Cardiac fibroblast (primary cell): ENCODE results near the gene NCOA6.

ENCODE experiments used
- DNase-seq, 2 donors: peaks; one replicate each; pipeline versions ENCODE4 v3.0.0 to v3.0.0-alpha.2; 2010; ENCODE audit warnings: low read depth in 2 of 2
- H3K4me3 ChIP-seq, 2 donors: replicated peaks in 1 of 2; 1 replicate in 1 of 2; 2 replicates in 1 of 2; pipeline ENCODE4 v1.5.1; 2011; ENCODE audit warnings: low read depth in 2 of 2, low read length in 2 of 2, mild to moderate bottlenecking in 2 of 2, moderate library complexity in 1 of 2
- TF ChIP-seq, protein P1 (sequence below): IDR thresholded peaks from one replicate; pipeline ENCODE4 v1.5.1; 2011; ENCODE audit warnings: low read depth, mild to moderate bottlenecking, low read length, inconsistent platforms

NCOA6 gene

DNA sequence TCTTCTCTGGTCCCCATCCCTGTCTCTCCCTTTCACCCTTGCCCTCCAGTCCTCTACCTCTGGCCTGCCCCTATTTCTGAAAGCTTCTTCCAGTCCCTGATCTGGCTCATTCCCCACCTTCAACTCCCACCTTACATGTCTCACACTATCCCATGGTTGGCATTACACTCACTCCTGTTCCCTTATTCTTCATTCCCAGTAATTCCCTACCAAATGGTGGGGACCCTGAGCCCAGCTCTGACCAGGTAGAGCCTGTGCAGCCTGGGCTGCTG, 114.9 kb downstream of the NCOA6 start:
- peak overlapping the region in 1 of 2 donors; percentile 59 for H3K4me3 ChIP-seq
- no peak for DNase-seq
- TF ChIP-seq, protein P1, sequence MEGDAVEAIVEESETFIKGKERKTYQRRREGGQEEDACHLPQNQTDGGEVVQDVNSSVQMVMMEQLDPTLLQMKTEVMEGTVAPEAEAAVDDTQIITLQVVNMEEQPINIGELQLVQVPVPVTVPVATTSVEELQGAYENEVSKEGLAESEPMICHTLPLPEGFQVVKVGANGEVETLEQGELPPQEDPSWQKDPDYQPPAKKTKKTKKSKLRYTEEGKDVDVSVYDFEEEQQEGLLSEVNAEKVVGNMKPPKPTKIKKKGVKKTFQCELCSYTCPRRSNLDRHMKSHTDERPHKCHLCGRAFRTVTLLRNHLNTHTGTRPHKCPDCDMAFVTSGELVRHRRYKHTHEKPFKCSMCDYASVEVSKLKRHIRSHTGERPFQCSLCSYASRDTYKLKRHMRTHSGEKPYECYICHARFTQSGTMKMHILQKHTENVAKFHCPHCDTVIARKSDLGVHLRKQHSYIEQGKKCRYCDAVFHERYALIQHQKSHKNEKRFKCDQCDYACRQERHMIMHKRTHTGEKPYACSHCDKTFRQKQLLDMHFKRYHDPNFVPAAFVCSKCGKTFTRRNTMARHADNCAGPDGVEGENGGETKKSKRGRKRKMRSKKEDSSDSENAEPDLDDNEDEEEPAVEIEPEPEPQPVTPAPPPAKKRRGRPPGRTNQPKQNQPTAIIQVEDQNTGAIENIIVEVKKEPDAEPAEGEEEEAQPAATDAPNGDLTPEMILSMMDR, result no peak

DNA sequence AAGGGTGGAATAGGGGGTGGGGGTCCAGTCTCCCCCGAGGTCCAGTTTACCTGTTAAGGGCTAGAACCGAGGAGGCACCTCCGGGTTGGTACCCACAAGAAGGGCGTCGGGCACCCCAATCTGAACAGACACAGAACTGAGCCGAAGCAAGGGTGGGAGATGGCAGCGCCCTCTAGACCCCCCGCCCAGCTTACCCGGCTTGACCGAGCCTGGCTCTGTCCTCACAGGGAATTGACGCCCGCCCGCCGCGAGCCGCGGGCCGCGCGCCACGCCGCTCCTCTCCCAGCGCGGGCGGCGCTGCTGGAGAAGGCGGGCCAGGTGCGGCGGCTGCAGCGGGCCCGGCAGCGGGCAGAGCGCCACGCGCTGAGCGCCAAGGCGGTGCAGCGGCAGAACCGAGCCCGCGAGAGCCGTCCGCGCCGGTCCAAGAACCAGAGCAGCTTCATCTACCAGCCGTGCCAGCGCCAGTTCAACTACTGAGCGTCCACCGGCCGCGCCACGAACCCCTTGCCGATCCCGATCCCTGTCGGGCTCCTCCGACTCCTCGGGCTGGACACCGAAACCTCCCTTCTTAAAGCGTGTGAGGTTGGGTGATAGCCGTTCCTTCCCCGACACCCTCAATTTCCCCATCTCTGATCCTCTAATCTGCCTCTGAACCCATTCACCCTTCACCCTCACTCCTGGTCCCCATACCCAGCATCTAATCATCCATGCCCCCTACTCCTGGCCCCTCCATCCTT, 115.5 kb downstream of the NCOA6 start:
- peak in 1 of 2 donors; percentile 73 for DNase-seq
- H3K4me3 ChIP-seq, result peak overlapping the region; percentile 58 to 59
- TF ChIP-seq, protein P1, result no peak

DNA sequence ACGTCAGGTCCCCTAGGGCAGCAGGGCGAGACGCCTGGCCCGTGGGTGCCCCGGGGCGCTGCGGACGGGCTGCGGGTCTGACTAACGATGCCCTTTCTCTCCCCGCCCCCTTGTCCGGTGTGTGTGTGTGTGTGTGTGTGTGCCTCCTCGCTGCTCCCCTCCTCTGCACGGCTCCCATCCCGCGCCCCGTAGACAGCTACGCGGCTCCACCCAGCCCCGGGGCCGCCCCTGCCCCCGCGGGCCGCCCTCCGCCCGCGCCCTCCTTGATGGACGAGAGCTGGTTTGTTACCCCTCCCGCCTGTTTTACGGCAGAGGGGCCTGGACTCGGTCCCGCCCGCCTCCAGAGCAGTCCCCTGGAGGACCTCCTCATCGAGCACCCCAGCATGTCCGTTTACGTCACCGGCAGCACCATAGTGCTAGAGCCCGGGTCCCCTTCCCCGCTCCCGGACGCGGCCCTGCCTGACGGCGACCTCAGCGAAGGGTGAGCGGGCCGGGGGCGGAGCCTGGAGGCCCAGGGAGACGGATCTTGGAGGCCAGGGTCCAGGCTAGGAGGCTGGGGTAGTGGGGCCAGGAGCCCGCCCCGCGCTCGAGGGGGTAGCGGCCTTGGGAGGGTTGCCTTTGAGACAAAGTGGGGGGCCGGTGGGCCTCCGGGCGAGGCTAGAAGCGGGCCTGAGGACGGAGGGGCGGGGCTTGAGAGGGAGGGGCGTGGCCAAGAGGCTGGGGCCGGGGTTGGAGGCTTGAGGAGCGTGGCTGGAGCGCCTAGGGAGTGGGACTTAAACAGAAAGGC, 116.2 kb downstream of the NCOA6 start:
- DNase-seq, result peak; percentile 76 to 84
- H3K4me3 ChIP-seq, result peak overlapping the region; percentile 58 to 59
- TF ChIP-seq, protein P1, result no peak

DNA sequence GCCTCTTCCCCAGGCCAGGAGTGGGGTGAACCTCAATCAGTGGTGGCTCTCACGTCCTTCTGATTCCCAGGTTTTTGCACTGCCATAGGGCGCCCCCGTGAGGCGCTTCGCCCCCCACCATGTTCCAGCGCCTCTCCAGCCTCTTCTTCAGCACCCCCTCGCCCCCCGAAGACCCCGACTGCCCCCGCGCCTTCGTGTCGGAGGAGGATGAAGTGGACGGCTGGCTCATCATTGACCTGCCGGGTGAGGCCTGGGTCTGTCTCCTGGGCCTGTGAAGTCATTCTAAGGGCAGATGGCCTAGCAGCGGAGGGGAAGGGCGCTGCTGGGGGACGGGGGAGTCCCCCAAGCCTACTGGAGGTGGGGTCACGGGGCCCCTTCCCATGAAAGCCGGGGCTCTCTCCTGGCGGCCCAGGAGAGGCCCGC, 116.8 kb downstream of the NCOA6 start:
- peak overlapping the region; percentile 58 to 59 for H3K4me3 ChIP-seq
- TF ChIP-seq, protein P1, result peak; percentile 35
- DNase-seq, result peak; percentile 45 to 55

DNA sequence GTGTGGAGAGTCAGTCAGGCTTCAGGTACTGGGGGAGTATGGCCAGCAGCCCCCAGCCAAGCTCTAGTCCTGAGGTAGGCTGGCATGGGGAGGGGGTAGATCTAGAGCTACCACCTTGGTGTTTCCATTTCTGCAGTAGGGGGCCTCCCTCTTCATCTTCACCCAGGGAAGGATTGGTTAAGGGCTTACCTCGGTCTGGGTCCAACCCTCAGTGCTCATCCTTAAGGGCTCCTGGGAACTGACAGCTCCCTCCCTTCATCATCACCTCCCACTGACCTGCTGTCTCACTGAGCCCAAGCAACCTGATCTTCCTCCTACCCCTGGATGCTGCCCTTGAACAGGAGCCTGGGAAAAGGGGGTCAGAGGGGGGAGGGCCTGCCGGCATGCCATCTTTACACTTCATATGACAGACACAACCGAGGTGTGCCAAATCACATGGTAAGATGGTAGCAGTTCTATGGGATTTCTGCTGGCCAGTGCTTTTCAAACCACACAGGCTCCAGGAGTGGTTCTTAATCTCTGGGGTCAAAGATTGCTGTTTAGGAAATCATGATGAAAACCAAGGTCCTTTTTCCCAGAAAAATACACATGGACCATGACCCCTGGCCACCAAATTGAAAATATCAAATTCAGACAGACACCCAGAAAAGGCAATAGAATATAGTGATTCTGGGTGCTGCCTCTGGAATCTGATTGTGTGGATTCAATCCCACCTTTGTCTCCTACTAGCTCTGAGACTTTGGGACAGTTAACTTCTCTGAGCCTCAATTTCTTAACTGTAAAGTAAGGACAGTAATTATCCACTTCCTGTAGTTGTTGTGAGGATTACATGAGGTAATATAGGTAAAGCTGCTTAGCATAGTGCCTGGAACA, 118.3 kb downstream of the NCOA6 start:
- no peak overlapping the region for H3K4me3 ChIP-seq
- no peak for DNase-seq
- TF ChIP-seq, protein P1, result no peak

DNA sequence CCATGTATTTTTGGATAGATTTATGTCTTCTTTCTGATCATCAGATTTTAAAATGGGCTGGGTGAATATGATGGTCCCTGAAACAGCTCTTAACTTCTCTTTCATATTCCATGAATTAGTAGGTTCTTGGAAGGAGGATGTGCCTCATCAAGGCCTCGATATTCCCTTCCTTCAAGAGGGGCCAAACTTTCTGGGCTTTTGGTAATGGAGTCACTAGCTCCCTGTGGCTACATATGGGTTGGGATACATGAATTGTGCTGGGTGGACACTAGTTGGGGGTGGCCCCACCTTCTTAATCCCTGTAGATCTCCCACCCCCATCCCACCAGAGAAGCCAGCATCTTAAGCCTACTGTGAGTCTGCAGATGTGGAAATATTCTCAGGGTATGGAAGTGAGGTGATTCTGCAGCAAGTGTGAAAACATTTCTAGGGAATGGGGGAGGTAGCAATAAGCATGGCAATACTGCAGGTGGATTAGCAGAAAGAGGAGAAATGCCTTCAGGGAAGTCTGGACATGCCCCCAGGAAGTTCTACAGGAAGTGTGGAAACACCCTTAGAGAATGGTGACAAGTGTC, 119.1 kb downstream of the NCOA6 start:
- TF ChIP-seq, protein P1, result no peak
- no peak overlapping the region for H3K4me3 ChIP-seq
- no peak for DNase-seq
